ENCODE data around the gene RFC3.

DNA sequence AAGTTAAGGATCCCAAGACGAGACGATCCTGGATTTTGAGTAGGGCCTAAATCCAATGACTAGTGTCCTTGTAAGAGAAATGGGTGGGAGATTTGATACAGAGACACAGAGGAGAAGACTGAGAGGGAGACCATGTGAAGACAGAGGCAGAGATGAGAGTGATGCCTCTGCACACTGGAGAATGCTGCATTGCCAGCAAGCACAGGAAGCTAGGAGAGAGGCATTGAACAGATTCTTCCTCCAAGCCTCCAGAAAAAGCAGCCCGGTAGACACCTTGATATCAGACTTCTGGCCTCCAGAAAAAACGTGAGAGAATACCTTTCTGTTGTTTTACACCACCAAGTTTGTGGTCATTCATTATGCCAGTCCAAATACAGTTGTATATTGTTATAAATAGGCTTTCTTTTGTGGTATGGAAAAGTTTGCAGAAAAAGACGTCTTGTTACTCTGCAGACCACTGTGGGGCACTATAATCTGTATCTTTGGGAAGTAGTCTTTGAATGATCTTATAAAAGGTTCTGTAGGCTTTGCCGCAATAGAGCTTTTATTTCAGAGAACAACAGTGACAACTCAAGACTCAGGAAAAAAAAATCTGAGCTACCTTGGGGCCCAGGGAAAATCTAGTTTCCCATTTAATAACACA is 17.9 kb upstream of the RFC3 start:
- TF ChIP-seq, protein P1, sequence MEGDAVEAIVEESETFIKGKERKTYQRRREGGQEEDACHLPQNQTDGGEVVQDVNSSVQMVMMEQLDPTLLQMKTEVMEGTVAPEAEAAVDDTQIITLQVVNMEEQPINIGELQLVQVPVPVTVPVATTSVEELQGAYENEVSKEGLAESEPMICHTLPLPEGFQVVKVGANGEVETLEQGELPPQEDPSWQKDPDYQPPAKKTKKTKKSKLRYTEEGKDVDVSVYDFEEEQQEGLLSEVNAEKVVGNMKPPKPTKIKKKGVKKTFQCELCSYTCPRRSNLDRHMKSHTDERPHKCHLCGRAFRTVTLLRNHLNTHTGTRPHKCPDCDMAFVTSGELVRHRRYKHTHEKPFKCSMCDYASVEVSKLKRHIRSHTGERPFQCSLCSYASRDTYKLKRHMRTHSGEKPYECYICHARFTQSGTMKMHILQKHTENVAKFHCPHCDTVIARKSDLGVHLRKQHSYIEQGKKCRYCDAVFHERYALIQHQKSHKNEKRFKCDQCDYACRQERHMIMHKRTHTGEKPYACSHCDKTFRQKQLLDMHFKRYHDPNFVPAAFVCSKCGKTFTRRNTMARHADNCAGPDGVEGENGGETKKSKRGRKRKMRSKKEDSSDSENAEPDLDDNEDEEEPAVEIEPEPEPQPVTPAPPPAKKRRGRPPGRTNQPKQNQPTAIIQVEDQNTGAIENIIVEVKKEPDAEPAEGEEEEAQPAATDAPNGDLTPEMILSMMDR (IDR thresholded peaks at IDR 0.05; ENCODE audit: borderline replicate concordance, extremely low read depth, low read length, poor library complexity, severe bottlenecking), result peak; percentile 54
- TF ChIP-seq EZH2 (IDR thresholded peaks at IDR 0.05; ENCODE audit: borderline replicate concordance, low read depth, low read length, severe bottlenecking), result no peak
